Measurements from ENCODE around the gene TXNDC17.

DNA sequence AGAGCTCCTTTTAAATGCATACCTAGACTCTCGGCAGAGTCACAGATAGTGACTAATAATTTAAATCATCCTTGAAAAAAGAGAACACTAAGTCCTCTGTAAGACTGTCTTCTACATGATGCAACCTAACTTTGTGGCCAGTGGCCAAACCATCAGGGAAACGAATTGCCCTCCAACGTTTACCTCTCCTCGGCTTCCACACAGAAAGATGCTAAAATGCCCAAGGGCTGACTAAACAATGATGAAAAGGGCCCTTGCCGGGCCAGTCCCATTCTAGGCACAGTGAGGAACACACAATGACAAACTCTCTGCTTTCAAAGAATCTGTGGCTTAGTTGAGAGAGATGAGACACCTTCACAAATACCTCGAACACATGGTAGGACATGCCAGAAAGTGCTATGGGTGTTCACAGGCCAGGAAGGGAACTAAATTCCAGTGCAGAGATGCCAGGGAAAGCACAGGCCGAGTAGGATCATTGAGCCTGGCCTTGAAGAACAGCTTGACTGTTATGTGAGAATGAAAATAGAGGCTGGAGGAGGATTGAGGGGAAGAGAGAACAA is 49.2 kb upstream of the TXNDC17 start:
- TF ChIP-seq, protein P1, sequence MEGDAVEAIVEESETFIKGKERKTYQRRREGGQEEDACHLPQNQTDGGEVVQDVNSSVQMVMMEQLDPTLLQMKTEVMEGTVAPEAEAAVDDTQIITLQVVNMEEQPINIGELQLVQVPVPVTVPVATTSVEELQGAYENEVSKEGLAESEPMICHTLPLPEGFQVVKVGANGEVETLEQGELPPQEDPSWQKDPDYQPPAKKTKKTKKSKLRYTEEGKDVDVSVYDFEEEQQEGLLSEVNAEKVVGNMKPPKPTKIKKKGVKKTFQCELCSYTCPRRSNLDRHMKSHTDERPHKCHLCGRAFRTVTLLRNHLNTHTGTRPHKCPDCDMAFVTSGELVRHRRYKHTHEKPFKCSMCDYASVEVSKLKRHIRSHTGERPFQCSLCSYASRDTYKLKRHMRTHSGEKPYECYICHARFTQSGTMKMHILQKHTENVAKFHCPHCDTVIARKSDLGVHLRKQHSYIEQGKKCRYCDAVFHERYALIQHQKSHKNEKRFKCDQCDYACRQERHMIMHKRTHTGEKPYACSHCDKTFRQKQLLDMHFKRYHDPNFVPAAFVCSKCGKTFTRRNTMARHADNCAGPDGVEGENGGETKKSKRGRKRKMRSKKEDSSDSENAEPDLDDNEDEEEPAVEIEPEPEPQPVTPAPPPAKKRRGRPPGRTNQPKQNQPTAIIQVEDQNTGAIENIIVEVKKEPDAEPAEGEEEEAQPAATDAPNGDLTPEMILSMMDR (IDR thresholded peaks at IDR 0.05), result no peak
- no peak for TF ChIP-seq POLR2A (IDR thresholded peaks at IDR 0.05)
